H9 (cell line): ENCODE measurements around the gene THAP3. TPM values are rescaled to one million over a fixed set of nuclear protein-coding genes. Genes with fewer than 3 reads are reported as not detected.

Experiments used
- DNase-seq: peaks from one replicate; pipeline ENCODE4 v3.0.0-alpha.2; 2017
- H2AFZ ChIP-seq: one replicate; pipeline ENCODE4 v1.6.1; 2013; ENCODE audit warnings: mild to moderate bottlenecking, low read length, control low read depth, moderate library complexity
- H2AK5ac ChIP-seq: 2 replicates; pipeline ENCODE4 v1.6.1; 2013; ENCODE audit warnings: low read length, control low read depth, mixed read lengths; ENCODE audit not compliant: insufficient read length
- H2BK120ac ChIP-seq: one replicate; pipeline ENCODE4 v1.6.1; 2013; ENCODE audit warnings: low read depth, mild to moderate bottlenecking, low read length, control low read depth, inconsistent platforms; ENCODE audit not compliant: poor library complexity, severe bottlenecking
- H2BK12ac ChIP-seq: 2 replicates; pipeline ENCODE4 v1.6.1; 2013; ENCODE audit warnings: low read length, control low read depth, mixed read lengths, low read depth; ENCODE audit not compliant: insufficient read length
- H2BK15ac ChIP-seq: 2 replicates; pipeline ENCODE4 v1.6.1; 2013; ENCODE audit warnings: low read depth, low read length, control low read depth
- H2BK20ac ChIP-seq: one replicate; pipeline ENCODE4 v1.6.1; 2013; ENCODE audit warnings: low read depth, mild to moderate bottlenecking, low read length, control low read depth, inconsistent platforms; ENCODE audit not compliant: poor library complexity, severe bottlenecking
- H2BK5ac ChIP-seq: 2 replicates; pipeline ENCODE4 v1.6.1; 2013; ENCODE audit warnings: low read length, control low read depth, mixed read lengths; ENCODE audit not compliant: insufficient read length
- H3K14ac ChIP-seq: 2 replicates; pipeline ENCODE4 v1.6.1; 2013; ENCODE audit warnings: low read length, control low read depth; ENCODE audit not compliant: insufficient read depth
- H3K18ac ChIP-seq: 2 replicates; pipeline ENCODE4 v1.6.1; 2013; ENCODE audit warnings: low read depth, mild to moderate bottlenecking, mixed read lengths, low read length, control low read depth; ENCODE audit not compliant: insufficient read length
- H3K23ac ChIP-seq: 2 replicates; pipeline ENCODE4 v1.6.1; 2013; ENCODE audit warnings: low read length, control low read depth, mixed read lengths, low read depth; ENCODE audit not compliant: insufficient read length
- H3K23me2 ChIP-seq: 2 replicates; pipeline ENCODE4 v1.6.1; 2013; ENCODE audit warnings: low read depth, mild to moderate bottlenecking, mixed read lengths, low read length, control low read depth; ENCODE audit not compliant: insufficient read length, poor library complexity, severe bottlenecking
- H3K27ac ChIP-seq: 2 replicates; pipeline ENCODE4 v1.5.1; 2013; ENCODE audit warnings: low read length, control low read depth, mixed read lengths, low read depth; ENCODE audit not compliant: insufficient read length
- H3K27me3 ChIP-seq: 2 replicates; pipeline ENCODE4 v1.6.1; 2013; ENCODE audit warnings: low read length, control low read depth, inconsistent platforms; ENCODE audit not compliant: insufficient read depth
- H3K4ac ChIP-seq: 2 replicates; pipeline ENCODE4 v1.6.1; 2013; ENCODE audit warnings: low read depth, mild to moderate bottlenecking, control low read depth, inconsistent platforms, low read length, moderate library complexity
- H3K4me1 ChIP-seq: 2 replicates; pipeline ENCODE4 v1.6.1; 2013; ENCODE audit warnings: low read length, control low read depth, inconsistent platforms; ENCODE audit not compliant: insufficient read depth
- H3K4me2 ChIP-seq: 2 replicates; pipeline ENCODE4 v1.6.1; 2013; ENCODE audit warnings: low read length, control low read depth, mixed read lengths; ENCODE audit not compliant: insufficient read length, insufficient read depth
- H3K56ac ChIP-seq: 2 replicates; pipeline ENCODE4 v1.6.1; 2013; ENCODE audit warnings: low read depth, mild to moderate bottlenecking, mixed read lengths, low read length, control low read depth; ENCODE audit not compliant: insufficient read length
- H3K79me1 ChIP-seq: 2 replicates; pipeline ENCODE4 v1.6.1; 2013; ENCODE audit warnings: low read depth, mild to moderate bottlenecking, moderate library complexity, low read length, control low read depth, inconsistent platforms; ENCODE audit not compliant: insufficient read depth, poor library complexity, severe bottlenecking
- H3K79me2 ChIP-seq: 2 replicates; pipeline ENCODE4 v1.6.1; 2013; ENCODE audit warnings: low read length, control low read depth, inconsistent platforms; ENCODE audit not compliant: insufficient read depth
- H3K9ac ChIP-seq: 2 replicates; pipeline ENCODE4 v1.6.1; 2013; ENCODE audit warnings: low read length, control low read depth, mixed read lengths; ENCODE audit not compliant: insufficient read length; ENCODE audit errors: extremely low read depth
- H3K9me3 ChIP-seq: one replicate; pipeline ENCODE4 v1.6.1; 2013; ENCODE audit warnings: low read depth, low read length, inconsistent platforms; ENCODE audit not compliant: control insufficient read depth
- H3T11ph ChIP-seq: one replicate; pipeline ENCODE4 v1.6.1; 2013; ENCODE audit warnings: mild to moderate bottlenecking, low read length, control low read depth, inconsistent platforms
- H4K20me1 ChIP-seq: one replicate; pipeline ENCODE4 v1.6.1; 2013; ENCODE audit not compliant: control insufficient read depth, insufficient read length, insufficient read depth
- H4K5ac ChIP-seq: 2 replicates; pipeline ENCODE4 v1.6.1; 2013; ENCODE audit warnings: low read depth, mild to moderate bottlenecking, mixed read lengths, low read length, control low read depth; ENCODE audit not compliant: insufficient read length
- H4K8ac ChIP-seq: replicated peaks from 2 replicates; pipeline ENCODE4 v1.6.1; 2013; ENCODE audit warnings: low read length, control low read depth, mixed read lengths, low read depth; ENCODE audit not compliant: insufficient read length
- H4K91ac ChIP-seq: 2 replicates; pipeline ENCODE4 v1.6.1; 2013; ENCODE audit warnings: low read depth, mild to moderate bottlenecking, moderate library complexity, mixed read lengths, low read length, control low read depth; ENCODE audit not compliant: insufficient read length
- H3K27ac Mint-ChIP-seq, 3 experiments: 2 replicates in 2 of 3; 3 replicates in 1 of 3; pipeline ENCODE4 v1.8.0; 2020 to 2021; ENCODE audit warnings: mixed read lengths in 3 of 3, mild to moderate bottlenecking in 1 of 3, moderate library complexity in 1 of 3
- H3K27me3 Mint-ChIP-seq: 2 replicates; pipeline ENCODE4 v1.8.0; 2021; ENCODE audit warnings: low read depth, mild to moderate bottlenecking, moderate library complexity, mixed read lengths
- H3K36me3 Mint-ChIP-seq, 3 experiments: 2 replicates in 2 of 3; 3 replicates in 1 of 3; pipeline ENCODE4 v1.8.0; 2020 to 2021; ENCODE audit warnings: low read depth in 3 of 3, mixed read lengths in 3 of 3; ENCODE audit not compliant: insufficient read depth in 1 of 3
- H3K4me1 Mint-ChIP-seq, 2 experiments: 2 replicates each; pipeline ENCODE4 v1.8.0; 2020; ENCODE audit warnings: mixed read lengths in 2 of 2
- H3K4me3 Mint-ChIP-seq, 2 experiments: 2 replicates in 1 of 2; 3 replicates in 1 of 2; pipeline ENCODE4 v1.8.0; 2020 to 2021; ENCODE audit warnings: mild to moderate bottlenecking in 2 of 2, mixed read lengths in 2 of 2, moderate library complexity in 1 of 2
- H3K9me3 Mint-ChIP-seq, 2 experiments: 2 replicates in 1 of 2; 3 replicates in 1 of 2; pipeline ENCODE4 v1.8.0; 2020; ENCODE audit warnings: mild to moderate bottlenecking in 2 of 2, mixed read lengths in 2 of 2, moderate library complexity in 1 of 2
- WGBS: extraction: QIAGEN DNeasy Blood & Tissue Kit; methylation state at CpG from one replicate; pipeline ENCODE4 v1.1.7; 2013; ENCODE audit warnings: missing lambda C conversion rate, low lambda C conversion rate, mixed read lengths; ENCODE audit not compliant: insufficient read length; ENCODE audit errors: extremely low coverage; 5-methylcytosine and 5-hydroxymethylcytosine counted together
- total RNA-seq: library from RNA; stranded (reverse); gene quantifications from 2 replicates; pipeline ENCODE4 v1.2.1, GENCODE V29; 2021
- TF ChIP-seq, protein P1 (sequence below): fragments of 200-600 bp; sonication (generic); conservative IDR thresholded peaks from 3 replicates; pipeline ENCODE4 v1.8.0; 2021; ENCODE audit warnings: antibody characterized with exemption, mild to moderate bottlenecking

The THAP3 gene
- total RNA-seq, 1 experiment from 2014 or later: 15.3 TPM

DNA sequence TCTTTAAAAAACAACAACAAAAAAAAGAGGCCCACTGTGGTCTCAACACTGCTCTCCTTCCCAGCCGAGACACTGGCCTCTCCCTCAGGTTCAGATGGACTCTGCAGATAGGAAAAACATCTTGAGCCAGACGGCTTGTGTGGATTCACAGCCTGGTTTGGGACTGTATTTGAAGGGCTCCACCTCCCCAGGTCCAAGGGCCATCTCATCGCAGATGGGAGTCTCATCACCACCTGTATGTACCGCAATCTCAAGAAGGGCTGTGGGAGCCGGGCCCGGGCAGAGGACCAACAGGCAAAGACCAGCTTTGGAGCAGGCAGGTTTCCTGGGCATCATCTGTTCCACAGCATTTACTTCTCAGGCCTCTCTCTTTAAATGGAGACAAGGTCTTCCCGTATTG, 34.6 kb upstream of the THAP3 start:
- H4K8ac ChIP-seq: no peak overlapping the region
- TF ChIP-seq, protein P1, sequence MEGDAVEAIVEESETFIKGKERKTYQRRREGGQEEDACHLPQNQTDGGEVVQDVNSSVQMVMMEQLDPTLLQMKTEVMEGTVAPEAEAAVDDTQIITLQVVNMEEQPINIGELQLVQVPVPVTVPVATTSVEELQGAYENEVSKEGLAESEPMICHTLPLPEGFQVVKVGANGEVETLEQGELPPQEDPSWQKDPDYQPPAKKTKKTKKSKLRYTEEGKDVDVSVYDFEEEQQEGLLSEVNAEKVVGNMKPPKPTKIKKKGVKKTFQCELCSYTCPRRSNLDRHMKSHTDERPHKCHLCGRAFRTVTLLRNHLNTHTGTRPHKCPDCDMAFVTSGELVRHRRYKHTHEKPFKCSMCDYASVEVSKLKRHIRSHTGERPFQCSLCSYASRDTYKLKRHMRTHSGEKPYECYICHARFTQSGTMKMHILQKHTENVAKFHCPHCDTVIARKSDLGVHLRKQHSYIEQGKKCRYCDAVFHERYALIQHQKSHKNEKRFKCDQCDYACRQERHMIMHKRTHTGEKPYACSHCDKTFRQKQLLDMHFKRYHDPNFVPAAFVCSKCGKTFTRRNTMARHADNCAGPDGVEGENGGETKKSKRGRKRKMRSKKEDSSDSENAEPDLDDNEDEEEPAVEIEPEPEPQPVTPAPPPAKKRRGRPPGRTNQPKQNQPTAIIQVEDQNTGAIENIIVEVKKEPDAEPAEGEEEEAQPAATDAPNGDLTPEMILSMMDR: no peak
- H2AK5ac ChIP-seq: no peak overlapping the region
- H3K4me1 Mint-ChIP-seq: no peaks in the 10 kb centered on the region
- no peaks in the 10 kb centered on the region for H4K20me1 ChIP-seq
- H3T11ph ChIP-seq: no peak overlapping the region
- H3K56ac ChIP-seq: no peak overlapping the region
- H3K36me3 Mint-ChIP-seq: peaks cover 13 to 52% (median 44%) of the 10 kb centered on the region in 3 experiments; a peak in 6 of 7 replicates
- no peak overlapping the region for H3K18ac ChIP-seq
- WGBS: no CpG with 5 or more reads among the region's 7 CpGs
- H3K23me2 ChIP-seq: no peaks in the 10 kb centered on the region
- H3K27me3 Mint-ChIP-seq: no peaks in the 10 kb centered on the region
- H3K9me3 Mint-ChIP-seq: no peaks in the 10 kb centered on the region
- no peak overlapping the region for H2BK12ac ChIP-seq
- no peak overlapping the region for H3K27ac Mint-ChIP-seq
- H3K79me2 ChIP-seq: no peaks in the 10 kb centered on the region
- no peak overlapping the region for H2AFZ ChIP-seq
- no peak overlapping the region for H4K91ac ChIP-seq
- H2BK120ac ChIP-seq: no peak overlapping the region
- no peak overlapping the region for H3K4me3 Mint-ChIP-seq
- no peak overlapping the region for H2BK15ac ChIP-seq
- no peak overlapping the region for H2BK5ac ChIP-seq
- H4K5ac ChIP-seq: no peak overlapping the region
- no peaks in the 10 kb centered on the region for H3K4me1 ChIP-seq
- H3K79me1 ChIP-seq: no peaks in the 10 kb centered on the region
- H3K4ac ChIP-seq: no peak overlapping the region
- no peak for DNase-seq
- H3K27ac ChIP-seq: no peak overlapping the region
- no peak overlapping the region for H3K14ac ChIP-seq
- H2BK20ac ChIP-seq: no peak overlapping the region
- no peak overlapping the region for H3K23ac ChIP-seq
- no peaks in the 10 kb centered on the region for H3K27me3 ChIP-seq
- no peak overlapping the region for H3K4me2 ChIP-seq
- no peaks in the 10 kb centered on the region for H3K9me3 ChIP-seq
- no peak overlapping the region for H3K9ac ChIP-seq
